ENCODE results near the gene TSHZ3. TPM values are rescaled to one million over a fixed set of nuclear protein-coding genes. Genes with fewer than 3 reads are reported as not detected.

Gene TSHZ3
- total RNA-seq, 1 donor from 2014 or later = 0.77 TPM

DNA sequence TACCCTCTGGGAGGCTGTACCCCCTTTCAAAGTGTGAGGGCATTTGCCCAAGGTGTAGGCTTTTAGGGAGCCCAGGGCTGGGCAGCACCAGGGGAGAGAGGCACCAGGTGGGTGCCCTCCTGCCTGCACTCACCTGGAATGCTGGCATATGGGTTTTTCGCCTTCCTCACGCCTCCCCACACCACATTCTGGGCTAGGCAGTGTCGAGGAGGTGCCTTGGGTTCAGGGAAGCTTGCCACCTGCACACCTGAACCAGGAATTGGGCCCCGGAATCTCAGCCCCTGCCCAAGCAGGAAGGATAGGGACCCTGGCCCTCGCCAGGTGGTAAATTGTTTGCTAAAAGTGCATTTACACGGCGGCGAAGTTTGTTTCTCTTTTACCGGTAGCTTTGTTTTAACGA lies 5.1 kb upstream of the TSHZ3 start:
- DNase-seq (ENCODE audit: low read depth in 2 of 2) = no peak

- DNase-seq (ENCODE audit: low read depth in 2 of 2) = no peak
Measured at GRCh38 chr19:31353833-31354232, 4.6 kb upstream of the TSHZ3 start.

- no peak for DNase-seq (ENCODE audit: low read depth in 2 of 2)
Measured at GRCh38 chr19:31352782-31353651, 3.8 kb upstream of the TSHZ3 start.

- DNase-seq (ENCODE audit: low read depth in 2 of 2) = no peak
Measured at GRCh38 chr19:31352296-31352781, 3.1 kb upstream of the TSHZ3 start.

DNA sequence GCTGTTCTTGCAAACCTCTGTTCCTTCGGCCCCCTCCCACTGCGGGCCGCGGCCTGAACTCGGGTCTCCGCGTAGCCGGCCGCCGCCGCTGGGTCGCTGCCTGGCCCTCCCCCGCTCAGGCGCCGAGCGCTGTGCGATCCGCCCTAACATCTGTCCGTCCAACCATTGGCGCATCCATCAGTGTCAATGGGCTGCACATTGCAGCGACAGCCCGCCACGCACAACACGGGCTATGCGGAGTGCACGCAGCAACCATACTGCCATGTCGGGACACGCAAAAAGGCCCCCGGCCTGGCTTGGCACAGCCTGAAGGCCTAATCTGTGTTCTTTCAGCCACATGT lies 2.6 kb upstream of the TSHZ3 start:
- no peak for DNase-seq (ENCODE audit: low read depth in 2 of 2)

- DNase-seq (ENCODE audit: low read depth in 2 of 2) = peak in 1 of 2 donors; percentile 17
Measured at GRCh38 chr19:31351056-31351854, 2.0 kb upstream of the TSHZ3 start.

DNA sequence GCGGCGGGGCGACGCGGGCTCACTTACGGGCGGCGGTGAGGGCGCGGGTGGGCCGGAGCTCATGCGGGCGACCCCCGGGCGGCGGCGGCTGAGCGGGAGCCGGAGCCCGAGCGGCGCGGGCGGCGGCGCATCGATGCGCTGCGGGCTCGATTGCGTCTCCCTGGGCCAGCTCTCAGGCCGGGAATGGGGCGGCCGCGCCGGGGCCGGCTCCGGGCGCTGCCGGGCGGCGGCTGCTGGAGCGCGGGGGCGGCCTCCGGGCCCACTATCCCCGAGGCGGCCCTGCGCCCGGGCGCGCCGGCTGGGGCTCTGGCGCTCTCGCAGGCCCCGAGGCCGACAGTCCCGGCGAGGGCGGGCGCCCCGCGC lies 1.4 kb upstream of the TSHZ3 start:
- peak in 1 of 2 donors; percentile 44 for DNase-seq (ENCODE audit: low read depth in 2 of 2)

GRCh38 chr19:31350033-31350692 lies 927 bp upstream of the TSHZ3 start:
- no peak for DNase-seq (ENCODE audit: low read depth in 2 of 2)

DNA sequence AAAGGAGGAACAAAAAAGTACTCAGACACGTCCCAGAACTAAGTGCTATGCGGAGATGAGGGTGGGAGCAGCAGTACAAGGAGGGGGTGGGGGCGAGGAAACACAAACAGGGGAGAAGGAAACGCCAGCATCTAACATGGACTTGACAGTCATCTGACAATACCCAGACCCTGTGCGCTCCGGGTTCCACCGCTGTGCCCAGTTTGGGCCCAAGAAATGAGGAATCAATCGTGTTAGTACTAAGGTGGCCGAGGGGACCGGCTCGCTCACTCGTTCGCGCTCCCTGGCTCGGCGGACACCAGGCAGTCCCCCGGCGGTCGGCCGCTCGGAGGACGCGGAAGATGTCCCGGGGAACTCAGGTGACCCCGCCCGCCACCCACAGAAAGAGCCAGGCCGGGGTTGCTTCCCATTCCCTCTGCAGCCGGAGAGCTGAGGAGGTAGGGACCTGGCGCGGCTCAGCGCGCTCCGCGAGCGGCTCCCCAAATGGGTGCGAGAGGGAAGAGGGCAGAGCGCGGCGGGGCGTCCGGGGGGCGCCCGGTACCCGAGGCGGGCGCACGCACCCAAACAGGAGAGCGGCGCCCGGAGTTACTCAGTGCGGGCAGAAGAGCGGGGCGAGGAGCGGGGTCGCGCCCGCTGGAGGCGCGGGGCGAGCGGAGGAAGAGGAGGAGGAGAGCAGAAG lies 616 bp downstream of the TSHZ3 start:
- no peak for DNase-seq (ENCODE audit: low read depth in 2 of 2)

GRCh38 chr19:31347828-31348392 lies 1.3 kb downstream of the TSHZ3 start:
- DNase-seq (ENCODE audit: low read depth in 2 of 2) = no peak

DNA sequence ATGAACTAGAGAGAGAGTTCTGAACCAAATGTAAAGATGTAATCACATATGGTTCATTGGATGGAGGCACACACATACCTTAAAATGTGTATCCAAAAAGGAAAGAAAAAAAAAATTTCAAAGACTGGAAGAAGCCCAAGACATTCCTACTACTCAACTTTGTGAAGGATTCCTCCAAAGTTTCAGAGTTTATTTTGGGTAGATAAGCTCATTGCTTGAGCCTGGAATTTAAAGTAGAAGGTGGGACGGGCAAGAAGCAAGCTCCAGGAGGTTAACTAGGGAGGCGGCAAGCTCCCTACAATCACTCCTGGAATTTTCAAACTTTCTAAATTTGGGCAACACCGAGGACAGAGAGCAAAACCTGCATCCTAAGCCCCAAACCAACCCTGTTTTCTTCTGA lies 1.9 kb downstream of the TSHZ3 start:
- DNase-seq (ENCODE audit: low read depth in 2 of 2) = no peak

DNA sequence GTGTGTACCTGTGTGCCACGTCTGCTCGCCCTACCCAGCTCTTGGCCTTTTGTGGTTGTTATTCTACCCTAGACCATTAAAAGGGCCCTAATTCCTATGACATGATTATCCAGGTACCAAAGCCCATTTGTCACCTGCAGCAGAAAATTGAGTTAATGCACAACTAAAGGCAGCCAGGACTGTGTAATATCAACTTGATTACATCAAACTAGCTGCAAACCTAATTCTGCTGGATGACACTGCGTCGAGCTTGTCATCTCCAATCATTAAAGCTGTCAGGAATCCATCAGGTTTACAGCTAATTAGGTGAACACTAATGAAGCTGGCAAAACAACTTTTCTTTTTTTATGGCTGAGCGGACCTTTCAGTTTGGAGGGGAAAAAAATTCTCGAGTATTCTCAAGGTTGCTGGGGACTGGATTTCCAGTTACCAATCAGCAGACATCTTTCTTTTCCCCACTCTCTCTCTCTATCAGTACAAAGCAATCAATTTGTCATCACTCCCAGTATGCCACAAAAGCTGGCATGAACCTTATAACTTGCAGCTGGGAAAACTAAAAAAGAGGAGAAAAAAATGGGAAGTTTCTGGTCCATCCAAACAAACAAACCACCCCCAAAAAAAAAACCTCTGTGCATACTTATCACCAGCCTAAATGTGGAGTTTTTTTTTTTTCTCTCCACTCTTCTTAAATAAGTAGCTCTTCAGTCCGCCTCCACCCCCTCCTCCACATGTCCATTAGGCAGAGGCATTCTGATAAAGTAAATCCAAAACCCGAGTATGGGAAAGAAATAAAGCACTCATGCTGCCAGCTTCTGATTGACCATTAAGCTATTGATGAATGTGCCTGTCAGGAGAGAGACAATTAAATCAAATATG lies 2.8 kb downstream of the TSHZ3 start:
- DNase-seq (ENCODE audit: low read depth in 2 of 2) = no peak

DNA sequence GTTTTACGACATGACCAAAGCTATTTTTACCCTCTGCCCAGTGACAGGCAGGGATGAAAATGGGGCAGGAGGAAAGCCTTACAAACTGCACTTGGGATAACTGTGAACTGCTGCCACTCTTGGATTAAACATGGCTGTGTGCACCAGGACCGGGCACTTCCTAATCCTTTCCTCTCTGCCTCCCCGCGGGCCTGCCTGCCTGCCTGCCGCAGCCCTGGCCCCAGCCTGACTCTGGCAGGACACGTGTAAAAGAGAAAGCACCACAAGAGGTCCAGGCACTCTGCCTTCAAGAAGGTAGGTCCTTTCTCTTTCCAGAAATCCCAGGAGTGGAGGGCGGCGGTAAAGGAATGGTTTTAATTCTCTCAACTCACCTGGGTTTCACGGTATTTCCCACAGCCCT lies 4.8 kb downstream of the TSHZ3 start:
- DNase-seq (ENCODE audit: low read depth in 2 of 2) = no peak

GRCh38 chr19:31342926-31343325 lies 6.3 kb downstream of the TSHZ3 start:
- no peak for DNase-seq (ENCODE audit: low read depth in 2 of 2)

GRCh38 chr19:31340042-31341025 lies 8.9 kb downstream of the TSHZ3 start:
- no peak for DNase-seq (ENCODE audit: low read depth in 2 of 2)

- DNase-seq (ENCODE audit: low read depth in 2 of 2) = no peak
Measured at GRCh38 chr19:31339411-31339810, 9.8 kb downstream of the TSHZ3 start.

GRCh38 chr19:31338069-31338776 lies 11.0 kb downstream of the TSHZ3 start:
- DNase-seq (ENCODE audit: low read depth in 2 of 2) = no peak
